GM18517 (cell line): ENCODE results near the gene POLQ.
"Not testable (repeated sequence)": the region's sequence is repeated elsewhere in the genome, so short reads cannot be mapped to it uniquely, and the experiment has no call there.

Experiments used
- ATAC-seq: cut with Tn5 transposase; IDR thresholded peaks from one replicate; pipeline ENCODE4 v1.9.1; 2021; ENCODE audit warnings: mild to moderate bottlenecking, moderate library complexity; ENCODE audit not compliant: unreplicated experiment

The POLQ gene

GRCh38 chr3:121545574-121546455 lies at the start of gene POLQ:
TSS of gene POLQ (minus strand) at chr3:121545988. CDS start at chr3:121545877, 111 bp downstream.
- peak; percentile 70 for ATAC-seq

DNA sequence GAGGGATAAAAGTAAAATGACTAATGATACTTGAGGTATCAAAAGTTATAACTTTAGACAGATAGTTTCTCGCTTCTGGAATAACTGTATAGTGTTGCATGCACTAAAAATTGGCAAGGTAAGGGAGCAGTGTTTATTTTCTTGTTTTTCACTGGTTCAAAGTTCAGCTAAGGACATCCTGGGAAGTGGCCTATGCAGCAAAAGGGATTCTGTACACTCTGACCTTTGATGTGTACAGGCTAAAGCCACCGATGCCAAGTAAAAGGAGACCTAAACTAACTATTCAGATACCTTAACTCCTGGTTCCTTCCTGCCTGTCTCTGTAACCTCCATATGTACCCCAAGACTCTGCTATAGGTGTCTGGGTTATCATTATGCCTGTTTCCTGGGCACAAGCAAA lies 49.1 kb upstream of the POLQ start:
- no peak for ATAC-seq

DNA sequence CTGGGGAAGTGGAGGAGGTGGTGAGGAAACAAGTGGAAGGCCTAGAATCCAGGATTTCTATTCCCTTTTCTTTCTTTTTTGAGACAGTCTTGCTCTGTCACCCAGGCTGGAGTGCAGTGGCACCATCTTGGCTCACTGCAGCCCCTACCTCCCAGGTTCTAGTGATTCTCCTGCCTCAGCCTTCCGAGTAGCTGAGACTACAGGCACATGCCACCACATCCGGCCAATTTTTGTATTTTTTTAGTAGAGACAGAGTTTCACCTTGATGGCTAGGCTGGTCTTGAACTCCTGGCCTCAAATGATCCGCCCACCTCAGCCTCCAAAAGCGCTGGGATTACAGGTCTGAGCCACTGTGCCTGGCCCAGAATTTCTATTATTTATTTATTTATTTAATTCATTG lies 48.0 kb upstream of the POLQ start:
- not testable (repeated sequence) for ATAC-seq

- ATAC-seq, result peak; percentile 64
These were observed 47.3 kb upstream of the POLQ start, which contains the start of gene FBXO40 for GRCh38 chr3:121592856-121593702. TSS of gene FBXO40 (plus strand) at chr3:121593379. CDS start at chr3:121620576, 27,197 bp downstream.

DNA sequence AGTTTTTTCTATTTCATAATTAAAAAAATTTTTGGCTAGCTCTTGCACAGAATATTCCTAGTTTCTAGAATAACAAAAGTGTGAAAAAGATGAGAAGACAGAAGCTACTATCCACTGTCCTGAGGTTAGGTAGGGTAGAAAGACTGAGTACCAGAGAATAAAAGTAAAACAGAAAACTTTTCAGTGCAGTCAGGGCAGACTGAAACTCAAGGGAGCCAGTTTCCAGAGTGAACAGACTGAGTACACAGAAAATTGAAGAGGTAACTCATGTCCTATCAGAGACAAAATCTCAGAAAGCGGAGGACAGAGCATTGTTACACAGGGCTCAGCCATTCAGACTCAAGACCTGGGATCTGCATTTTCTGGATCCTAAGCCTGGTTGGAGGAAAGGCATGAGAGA lies 38.6 kb upstream of the POLQ start:
- ATAC-seq, result no peak

DNA sequence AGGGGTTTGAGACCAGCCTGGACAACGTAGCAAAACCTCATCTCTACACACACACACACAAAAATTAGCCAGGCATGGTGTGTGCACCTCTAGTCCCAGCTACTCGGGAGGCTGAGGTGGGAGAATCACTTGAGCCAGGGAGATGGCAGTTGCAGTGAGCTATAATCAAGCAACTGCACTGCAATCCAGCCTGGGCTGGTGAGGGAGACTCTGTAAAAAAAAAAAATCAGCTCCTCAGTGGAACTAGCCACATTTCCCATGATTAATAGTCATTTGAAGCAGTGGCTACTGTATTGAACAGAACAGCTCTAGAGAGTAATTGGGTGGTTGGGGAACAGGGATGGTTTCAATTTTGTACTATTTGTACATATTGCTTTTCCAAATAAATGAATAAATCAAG lies 35.9 kb upstream of the POLQ start:
- ATAC-seq, result no peak

- ATAC-seq, result no peak
These were observed 28.7 kb upstream of the POLQ start for GRCh38 chr3:121574449-121574848.

DNA sequence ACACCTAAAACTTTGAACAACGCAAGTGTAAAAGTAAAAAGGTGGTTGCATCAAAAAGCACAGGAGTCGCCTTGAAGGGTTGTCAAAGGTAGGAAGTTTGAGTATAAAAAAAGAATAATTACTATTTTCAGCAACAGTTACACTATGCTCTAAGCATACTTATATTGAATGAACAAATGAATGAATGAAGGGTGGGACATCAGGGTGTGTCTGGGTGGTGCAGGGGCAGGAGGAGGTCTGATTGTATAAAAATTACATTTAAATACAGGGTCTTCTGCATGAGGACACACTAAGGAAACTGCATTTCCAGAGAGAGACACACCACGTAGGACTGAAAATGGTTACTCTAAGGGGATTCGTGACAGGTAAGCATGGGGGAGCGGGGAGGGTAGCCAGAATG lies 21.9 kb upstream of the POLQ start, which contains the start of gene ARGFX:
Gene ARGFX (plus strand): TSS at position 301 of the 400 bp plus-strand sequence. CDS start 2,765 bp downstream, outside the sequence.
- no peak for ATAC-seq

DNA sequence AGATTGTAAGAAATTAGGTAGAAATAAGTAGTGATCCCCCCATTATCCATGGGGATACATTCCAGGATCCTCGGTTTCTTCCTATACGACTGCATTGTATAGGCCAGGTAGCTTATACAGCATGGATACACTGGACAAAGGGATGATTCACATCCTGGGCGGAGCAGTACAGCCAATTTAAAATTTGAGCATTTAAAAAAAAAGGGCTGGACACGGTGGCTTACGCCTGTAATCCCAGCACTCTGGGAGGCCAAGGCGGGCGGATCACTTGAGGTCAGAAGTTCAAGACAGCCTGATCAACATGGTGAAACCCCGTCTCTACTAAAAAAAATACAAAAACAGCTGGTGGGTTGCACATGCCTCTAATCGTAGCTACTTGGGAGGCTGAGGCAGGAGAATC lies 21.0 kb upstream of the POLQ start:
- ATAC-seq, result no peak

GRCh38 chr3:121562148-121562547 lies 16.4 kb upstream of the POLQ start:
- no peak for ATAC-seq

GRCh38 chr3:121557426-121557934 lies 11.7 kb upstream of the POLQ start:
- no peak for ATAC-seq

- ATAC-seq, result no peak
These were observed 7.0 kb upstream of the POLQ start for GRCh38 chr3:121552797-121553196.

- no peak for ATAC-seq
These were observed 6.6 kb upstream of the POLQ start for GRCh38 chr3:121552379-121552778.

- ATAC-seq, result peak; percentile 1
These were observed 677 bp downstream of the POLQ start for GRCh38 chr3:121545049-121545573.

DNA sequence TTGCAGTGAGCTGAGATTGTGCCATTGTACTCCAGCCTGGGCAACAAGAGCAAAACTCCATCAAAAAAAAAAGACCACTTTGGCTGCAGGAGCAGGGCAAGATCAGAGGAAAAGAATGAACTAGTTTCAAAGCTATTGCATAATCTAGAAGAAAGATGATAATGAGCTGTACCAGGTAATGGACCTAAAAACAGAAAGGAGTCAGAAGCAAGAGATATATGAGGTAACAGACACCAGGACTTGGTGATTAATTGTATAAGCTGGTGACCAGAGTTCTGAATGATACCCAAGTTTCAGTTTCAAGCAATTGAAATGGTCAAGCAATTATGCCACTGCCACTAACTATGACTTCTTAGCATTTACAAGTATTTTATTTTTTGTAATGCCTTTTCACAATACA lies 2.9 kb downstream of the POLQ start:
- no peak for ATAC-seq

- no peak for ATAC-seq
These were observed 14.5 kb downstream of the POLQ start for GRCh38 chr3:121531269-121531668.

GRCh38 chr3:121529308-121529707 lies 16.5 kb downstream of the POLQ start:
- ATAC-seq, result no peak

GRCh38 chr3:121520510-121520909 lies 25.3 kb downstream of the POLQ start:
- no peak for ATAC-seq

DNA sequence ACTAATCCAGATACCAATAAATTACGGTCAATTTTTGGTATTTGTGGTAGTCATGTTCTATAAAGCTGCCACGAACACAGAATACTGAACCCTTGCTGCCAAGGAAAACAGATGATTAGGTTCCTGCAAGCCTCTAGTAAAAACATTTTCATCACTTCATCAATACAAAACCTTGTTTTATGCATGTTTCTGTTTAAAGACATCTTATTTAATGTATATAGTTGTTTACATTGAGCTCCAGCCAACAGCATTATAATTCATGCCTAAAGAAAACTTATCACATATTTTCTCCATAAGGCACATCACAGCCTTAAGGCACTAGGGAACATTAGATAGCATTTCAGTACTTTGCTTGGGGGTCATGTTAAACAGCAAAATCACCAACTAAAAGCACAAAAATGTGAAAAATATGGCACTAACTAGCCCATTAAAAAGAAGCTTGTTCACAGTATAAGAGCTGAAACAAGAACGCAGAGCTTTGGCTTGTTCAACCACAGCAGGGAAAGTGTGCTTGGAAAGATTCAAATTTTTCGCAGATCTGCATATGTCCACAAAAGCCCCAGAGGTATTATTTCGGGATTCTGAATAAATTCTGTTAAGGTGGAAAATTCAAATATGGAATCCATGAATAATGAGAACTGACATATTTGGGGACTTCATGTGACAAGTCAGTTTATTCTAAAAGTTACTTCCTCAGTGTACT lies 27.7 kb downstream of the POLQ start:
- ATAC-seq, result no peak

- no peak for ATAC-seq
These were observed 29.9 kb downstream of the POLQ start for GRCh38 chr3:121515862-121516261.

- no peak for ATAC-seq
These were observed 30.5 kb downstream of the POLQ start for GRCh38 chr3:121515313-121515712.
